Dermis microvascular lymphatic vessel endothelial cell (primary cell): ENCODE measurements around the gene ANO10. TPM values are rescaled to one million over a fixed set of nuclear protein-coding genes. Genes with fewer than 3 reads are reported as not detected.

Experiments used
- DNase-seq, 2 donors: peaks; one replicate each; pipeline versions ENCODE4 v3.0.0 to v3.0.0-alpha.2; 2010; ENCODE audit warnings: low read depth in 2 of 2
- total RNA-seq: library from RNA; depleted of rRNA; stranded (reverse); fragments of >200 nt; gene quantifications from 2 replicates; pipeline ENCODE4 v1.2.1, GENCODE V29; 2014

Gene ANO10
- total RNA-seq, 1 donor from 2014 or later, result 25.0 TPM

GRCh38 chr3:43423142-43423541, 198.7 kb downstream of the ANO10 start:
- peak in 1 of 2 donors; percentile 13 for DNase-seq

GRCh38 chr3:43418601-43419272, 203.1 kb downstream of the ANO10 start:
- DNase-seq, result peak; percentile 95 to 96

- no peak for DNase-seq
Observed at GRCh38 chr3:43417133-43417532, 204.7 kb downstream of the ANO10 start.

- no peak for DNase-seq
Observed at GRCh38 chr3:43415088-43415487, 206.7 kb downstream of the ANO10 start.

- peak in 1 of 2 donors; percentile 50 for DNase-seq
Observed at GRCh38 chr3:43413676-43414368, 208.0 kb downstream of the ANO10 start.

GRCh38 chr3:43411429-43411828, 210.4 kb downstream of the ANO10 start:
- DNase-seq, result peak in 1 of 2 donors; percentile 32

GRCh38 chr3:43410592-43410991, 211.2 kb downstream of the ANO10 start:
- DNase-seq, result no peak

GRCh38 chr3:43409506-43409905, 212.3 kb downstream of the ANO10 start:
- DNase-seq, result no peak

GRCh38 chr3:43406643-43407023, 215.2 kb downstream of the ANO10 start:
- no peak for DNase-seq

- DNase-seq, result peak in 1 of 2 donors; percentile 81
Observed at GRCh38 chr3:43405888-43406642, 215.7 kb downstream of the ANO10 start.

GRCh38 chr3:43400781-43401730, 220.8 kb downstream of the ANO10 start:
- DNase-seq, result no peak

- peak in 1 of 2 donors; percentile 49 for DNase-seq
Observed at GRCh38 chr3:43400167-43400566, 221.6 kb downstream of the ANO10 start.

GRCh38 chr3:43399034-43399433, 222.8 kb downstream of the ANO10 start:
- DNase-seq, result peak in 1 of 2 donors; percentile 70

- DNase-seq, result peak; percentile 100
Observed at GRCh38 chr3:43394041-43394554, 227.7 kb downstream of the ANO10 start.

GRCh38 chr3:43391621-43392020, 230.2 kb downstream of the ANO10 start:
- DNase-seq, result no peak

- peak; percentile 43 to 58 for DNase-seq
Observed at GRCh38 chr3:43390255-43390588, 231.6 kb downstream of the ANO10 start.

GRCh38 chr3:43389388-43390254, 232.2 kb downstream of the ANO10 start:
- DNase-seq, result peak; percentile 96 to 97

GRCh38 chr3:43388915-43389314, 232.9 kb downstream of the ANO10 start:
- no peak for DNase-seq

GRCh38 chr3:43388175-43388574, 233.6 kb downstream of the ANO10 start:
- no peak for DNase-seq

- DNase-seq, result no peak
Observed at GRCh38 chr3:43379343-43379742, 242.5 kb downstream of the ANO10 start.
